CD14-positive monocyte (primary cell): Measurements from ENCODE around the gene DIRAS1. TPM values are rescaled to one million over a fixed set of nuclear protein-coding genes. Genes with fewer than 3 reads are reported as not detected.

Experiments
- DNase-seq, 3 donors: peaks; one replicate each; pipeline ENCODE4 v3.0.0-alpha.2; 2011 to 2022
- H2AFZ ChIP-seq: 2 replicates; pipeline ENCODE4 v1.6.0; 2012; ENCODE audit warnings: mild to moderate bottlenecking, low read depth, low read length, inconsistent platforms; ENCODE audit not compliant: insufficient read depth, poor library complexity, severe bottlenecking
- H3K27ac ChIP-seq, 2 donors: 1 replicate in 1 of 2; 2 replicates in 1 of 2; pipeline ENCODE4 v1.5.1; 2012 to 2013; ENCODE audit warnings: low read length in 2 of 2, control low read depth in 1 of 2, inconsistent platforms in 1 of 2, low read depth in 1 of 2, mild to moderate bottlenecking in 1 of 2
- H3K27me3 ChIP-seq, 2 donors: one replicate each; pipeline versions ENCODE4 v1.6.0 to v1.6.1; 2011 to 2013; ENCODE audit warnings: low read length in 2 of 2; ENCODE audit not compliant: control insufficient read depth in 2 of 2, insufficient read depth in 2 of 2
- H3K36me3 ChIP-seq, 2 donors: replicated peaks in 1 of 2; 1 replicate in 1 of 2; 2 replicates in 1 of 2; pipeline versions ENCODE4 v1.5.1 to v1.6.1; 2012 to 2013; ENCODE audit warnings: low read length in 2 of 2, control low read depth in 1 of 2, inconsistent platforms in 1 of 2, mild to moderate bottlenecking in 1 of 2; ENCODE audit not compliant: insufficient read depth in 2 of 2, control insufficient read depth in 1 of 2
- H3K4me1 ChIP-seq, 2 donors: 1 replicate in 1 of 2; 2 replicates in 1 of 2; pipeline versions ENCODE4 v1.5.1 to v1.6.1; 2012 to 2013; ENCODE audit warnings: low read length in 2 of 2, control low read depth in 1 of 2, inconsistent platforms in 1 of 2, mild to moderate bottlenecking in 1 of 2, moderate library complexity in 1 of 2; ENCODE audit not compliant: insufficient read depth in 2 of 2, control insufficient read depth in 1 of 2
- H3K4me2 ChIP-seq: replicated peaks from 2 replicates; pipeline ENCODE3; 2012; ENCODE audit warnings: low read length, moderate library complexity, mild to moderate bottlenecking; ENCODE audit not compliant: poor library complexity, severe bottlenecking; ENCODE audit errors: extremely low read depth
- H3K4me3 ChIP-seq, 3 experiments: fragments of 200-600 bp in 1 of 3; sonication (generic) in 1 of 3; replicated peaks in 1 of 3; 1 replicate in 2 of 3; 2 replicates in 1 of 3; pipeline ENCODE4 v1.5.1; 2011 to 2013; ENCODE audit warnings: low read length in 3 of 3, mild to moderate bottlenecking in 3 of 3, control low read depth in 2 of 3, low read depth in 2 of 3, inconsistent platforms in 1 of 3, moderate library complexity in 1 of 3
- H3K79me2 ChIP-seq: 2 replicates; pipeline ENCODE4 v1.6.0; 2012; ENCODE audit warnings: mild to moderate bottlenecking, control low read depth, inconsistent platforms, low read length, moderate library complexity; ENCODE audit not compliant: insufficient read depth
- H3K9ac ChIP-seq: 2 replicates; pipeline ENCODE4 v1.6.0; 2017; ENCODE audit warnings: low read length, mild to moderate bottlenecking; ENCODE audit not compliant: insufficient read depth, poor library complexity, severe bottlenecking
- H3K9me3 ChIP-seq, 2 donors: replicated peaks in 1 of 2; 1 replicate in 1 of 2; 2 replicates in 1 of 2; pipeline versions ENCODE4 v1.5.1 to v1.6.1; 2012 to 2013; ENCODE audit warnings: low read length in 2 of 2, control low read depth in 1 of 2; ENCODE audit not compliant: control insufficient read depth in 1 of 2, insufficient read depth in 1 of 2
- H4K20me1 ChIP-seq: 2 replicates; pipeline ENCODE4 v1.6.0; 2012; ENCODE audit warnings: mild to moderate bottlenecking, low read length, control low read depth, moderate library complexity; ENCODE audit not compliant: insufficient read depth
- H3K27ac Mint-ChIP-seq, 7 donors: one replicate each; pipeline ENCODE4 v1.8.0; 2020; ENCODE audit warnings: mild to moderate bottlenecking in 7 of 7, mixed read lengths in 7 of 7, moderate library complexity in 6 of 7, inconsistent platforms in 2 of 7
- H3K27me3 Mint-ChIP-seq, 3 donors: one replicate each; pipeline ENCODE4 v1.8.0; 2021 to 2022; ENCODE audit warnings: low read depth in 3 of 3, mild to moderate bottlenecking in 3 of 3, mixed read lengths in 3 of 3, moderate library complexity in 3 of 3, inconsistent platforms in 1 of 3
- H3K36me3 Mint-ChIP-seq, 2 donors: one replicate each; pipeline ENCODE4 v1.8.0; 2020; ENCODE audit warnings: mixed read lengths in 2 of 2, inconsistent platforms in 1 of 2, mild to moderate bottlenecking in 1 of 2
- H3K4me1 Mint-ChIP-seq: one replicate; pipeline ENCODE4 v1.8.0; 2020; ENCODE audit warnings: mild to moderate bottlenecking, mixed read lengths
- H3K4me3 Mint-ChIP-seq, 2 donors: one replicate each; pipeline ENCODE4 v1.8.0; 2020; ENCODE audit warnings: mild to moderate bottlenecking in 2 of 2, mixed read lengths in 2 of 2, moderate library complexity in 1 of 2
- H3K9me3 Mint-ChIP-seq, 7 donors: one replicate each; pipeline ENCODE4 v1.8.0; 2020 to 2022; ENCODE audit warnings: mixed read lengths in 7 of 7, mild to moderate bottlenecking in 6 of 7, moderate library complexity in 6 of 7, inconsistent platforms in 2 of 7
- CTCF ChIP-seq: fragments of 200-600 bp; IDR thresholded peaks from one replicate; pipeline ENCODE4 v1.8.0; 2022; ENCODE audit warnings: antibody characterized with exemption, mild to moderate bottlenecking
- WGBS: methylation state at CpG from one replicate; pipeline ENCODE4 v1.1.5; 2013; ENCODE audit warnings: missing lambda C conversion rate; ENCODE audit not compliant: insufficient coverage; 5-methylcytosine and 5-hydroxymethylcytosine counted together
- intact Hi-C, 2 donors: fragments of 100-400 bp; cut with micrococcal nuclease; formaldehyde crosslinking; loops; one replicate each; pipeline versions ENCODE4 v1.15.0 to v1.15.1; 2023
- polyA plus RNA-seq, 3 donors: library from polyadenylated mRNA; depleted of rRNA in 1 of 3; unstranded in 2 of 3; stranded (reverse) in 1 of 3; fragments of 300-500 nt in 2 of 3; fragments of >200 nt in 1 of 3; fragmentation: Illumina TruSeq in 2 of 3; gene quantifications; 1 replicate in 2 of 3; 2 replicates in 1 of 3; pipeline ENCODE4 v1.2.3, GENCODE V29; 2012 to 2021

DIRAS1 gene
- polyA plus RNA-seq, 3 donors = 0.04 TPM; not detected in 2

- peaks cover 14% of the 10 kb centered on the region in 2 donors for H3K9me3 ChIP-seq
- H3K36me3 ChIP-seq = no peaks in the 10 kb centered on the region
- intact Hi-C loops = no loop called here
- no peak overlapping the region for H3K9ac ChIP-seq
- H3K4me1 ChIP-seq = peaks cover 0 to 13% of the 10 kb centered on the region in 2 donors
- no peaks in the 10 kb centered on the region for H3K27me3 ChIP-seq
- no peak overlapping the region for H3K27ac ChIP-seq
- no peaks in the 10 kb centered on the region for H3K36me3 Mint-ChIP-seq
- no peaks in the 10 kb centered on the region for H4K20me1 ChIP-seq
- TF ChIP-seq CTCF = no peak
- H3K27ac Mint-ChIP-seq = peak overlapping the region in 1 of 7 donors; percentile 84
- no peak overlapping the region for H3K4me3 Mint-ChIP-seq
- no peaks in the 10 kb centered on the region for H3K79me2 ChIP-seq
- WGBS = 53% methylated on average over 10 of the region's 17 CpGs
- no peak overlapping the region for H2AFZ ChIP-seq
- H3K4me2 ChIP-seq = no peak overlapping the region
- DNase-seq = peak in 2 of 3 donors; percentile 35 to 53
- no peak overlapping the region for H3K4me3 ChIP-seq
- H3K9me3 Mint-ChIP-seq = peaks cover 10 to 22% (median 13%) of the 10 kb centered on the region in 7 donors
- peaks cover 15% of the 10 kb centered on the region for H3K4me1 Mint-ChIP-seq
- peaks cover 0 to 8% (median 5%) of the 10 kb centered on the region in 3 donors for H3K27me3 Mint-ChIP-seq
Observed at GRCh38 chr19:2711172-2711874, 9.8 kb downstream of the DIRAS1 start.

- Histone ChIP-seq H3K9me3 (no peaks in the 10 kb centered on the region), H3K4me2 (no peak overlapping the region), H3K27ac (no peak overlapping the region), H3K79me2 (peaks cover 7% of the 10 kb centered on the region), H3K36me3 (no peaks in the 10 kb centered on the region), H3K9ac (no peak overlapping the region), H3K4me1 (peaks cover 9 to 18% of the 10 kb centered on the region in 2 donors), H4K20me1 (no peaks in the 10 kb centered on the region), H2AFZ (no peak overlapping the region), H3K4me3 (no peak overlapping the region), H3K27me3 (no peaks in the 10 kb centered on the region)
- TF ChIP-seq CTCF = no peak
- H3K36me3 Mint-ChIP-seq = no peaks in the 10 kb centered on the region
- peaks cover 0 to 2% (median 0%) of the 10 kb centered on the region in 7 donors for H3K9me3 Mint-ChIP-seq
- H3K4me1 Mint-ChIP-seq = peaks cover 23% of the 10 kb centered on the region
- H3K27ac Mint-ChIP-seq = peak overlapping the region in 1 of 7 donors; percentile 35
- H3K27me3 Mint-ChIP-seq = peaks cover 2 to 7% (median 3%) of the 10 kb centered on the region in 3 donors
- H3K4me3 Mint-ChIP-seq = no peak overlapping the region
- 100% methylated on average over 1 of the region's 5 CpGs for WGBS
- DNase-seq = no peak
- intact Hi-C loops = no loop called here
Observed at GRCh38 chr19:2706251-2706650, 14.9 kb downstream of the DIRAS1 start.
